Progenitor cell of endocrine pancreas (in vitro differentiated cells): ENCODE measurements around the gene TOGARAM1. TPM values are rescaled to one million over a fixed set of nuclear protein-coding genes. Genes with fewer than 3 reads are reported as not detected.

ENCODE experiments used
- DNase-seq: peaks from one replicate; pipeline ENCODE4 v3.0.0; 2021; ENCODE audit warnings: low spot score; ENCODE audit not compliant: unreplicated experiment
- H3K27ac Mint-ChIP-seq: 2 replicates; pipeline ENCODE4 v1.8.0; 2021; ENCODE audit warnings: mild to moderate bottlenecking, moderate library complexity, mixed read lengths
- H3K27me3 Mint-ChIP-seq: 2 replicates; pipeline ENCODE4 v1.8.0; 2021; ENCODE audit warnings: mixed read lengths
- H3K36me3 Mint-ChIP-seq: 2 replicates; pipeline ENCODE4 v1.8.0; 2022; ENCODE audit warnings: mixed read lengths; ENCODE audit not compliant: insufficient read depth
- H3K4me1 Mint-ChIP-seq: 2 replicates; pipeline ENCODE4 v1.8.0; 2021; ENCODE audit warnings: low read depth, mixed read lengths
- H3K4me3 Mint-ChIP-seq: 2 replicates; pipeline ENCODE4 v1.8.0; 2021; ENCODE audit warnings: low read depth, mild to moderate bottlenecking, moderate library complexity, mixed read lengths
- H3K9me3 Mint-ChIP-seq: 2 replicates; pipeline ENCODE4 v1.8.0; 2021; ENCODE audit warnings: low read depth, mixed read lengths
- CTCF ChIP-seq: fragments of 200-600 bp; sonication (generic); IDR thresholded peaks from one replicate; pipeline ENCODE4 v1.5.0; 2021; ENCODE audit warnings: antibody characterized with exemption, mild to moderate bottlenecking; ENCODE audit not compliant: unreplicated experiment
- total RNA-seq: library from RNA; stranded (reverse); gene quantifications from 2 replicates; pipeline ENCODE4 v1.2.1, GENCODE V29; 2021

The TOGARAM1 gene
- total RNA-seq, 1 donor from 2014 or later: 25.0 TPM

DNA sequence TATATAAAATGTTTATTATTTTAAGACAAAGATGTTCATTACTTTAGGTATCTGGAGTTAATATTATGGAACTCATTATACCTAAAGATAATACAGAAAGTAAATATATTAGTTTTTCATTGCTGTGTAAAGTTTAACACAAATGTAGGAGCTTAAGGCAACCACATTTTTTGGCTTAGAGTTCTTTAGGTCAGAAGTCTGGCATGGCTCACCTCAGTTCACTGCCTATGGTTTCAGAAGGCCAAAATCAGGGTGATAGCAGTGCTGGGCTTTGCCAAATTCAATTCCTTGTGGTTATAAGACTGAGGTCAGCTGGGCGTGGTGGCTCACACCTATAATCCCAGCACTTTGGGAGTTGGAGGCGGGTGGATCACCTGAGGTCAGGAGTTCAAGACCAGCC lies 86.4 kb downstream of the TOGARAM1 start:
- Mint-ChIP-seq H3K36me3 (peaks cover 14% of the 10 kb centered on the region), H3K4me3 (no peak overlapping the region), H3K27ac (peak overlapping the region; percentile 33), H3K9me3 (no peaks in the 10 kb centered on the region), H3K4me1 (no peaks in the 10 kb centered on the region), H3K27me3 (no peaks in the 10 kb centered on the region)
- no peak for TF ChIP-seq CTCF
- DNase-seq: no peak

DNA sequence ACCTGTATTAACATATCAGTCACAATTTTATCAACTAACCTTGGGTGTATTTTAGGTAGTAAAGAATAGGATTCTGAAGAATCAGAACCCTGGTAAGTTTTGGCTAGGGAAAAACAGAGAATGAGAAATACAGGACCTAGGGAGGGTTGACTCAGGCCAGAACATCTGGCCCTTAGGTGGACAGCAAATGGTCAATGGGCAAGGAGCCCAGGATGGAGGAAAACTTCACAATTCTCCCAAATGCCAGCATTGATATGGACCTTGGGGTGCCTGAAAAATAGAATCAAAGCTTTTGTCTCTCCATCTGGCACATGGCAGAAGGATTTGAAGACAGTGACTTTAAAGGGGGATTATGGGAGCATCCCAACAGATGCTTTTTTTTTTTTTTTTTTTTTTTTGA lies 89.2 kb downstream of the TOGARAM1 start:
- Mint-ChIP-seq H3K27me3 (no peaks in the 10 kb centered on the region), H3K27ac (no peak overlapping the region), H3K9me3 (peaks cover 5% of the 10 kb centered on the region), H3K4me1 (no peaks in the 10 kb centered on the region), H3K36me3 (peaks cover 26% of the 10 kb centered on the region), H3K4me3 (no peak overlapping the region)
- DNase-seq: no peak
- no peak for TF ChIP-seq CTCF

- H3K36me3 Mint-ChIP-seq: peaks cover 25% of the 10 kb centered on the region
- TF ChIP-seq CTCF: no peak
- no peaks in the 10 kb centered on the region for H3K27me3 Mint-ChIP-seq
- H3K9me3 Mint-ChIP-seq: peaks cover 11% of the 10 kb centered on the region
- DNase-seq: no peak
- no peak overlapping the region for H3K4me3 Mint-ChIP-seq
- H3K27ac Mint-ChIP-seq: no peak overlapping the region
- H3K4me1 Mint-ChIP-seq: no peaks in the 10 kb centered on the region
These were observed 89.9 kb downstream of the TOGARAM1 start for GRCh38 chr14:45051896-45052295.

GRCh38 chr14:45057349-45057748 lies 95.4 kb downstream of the TOGARAM1 start:
- H3K36me3 Mint-ChIP-seq: peaks cover 39% of the 10 kb centered on the region
- no peak for DNase-seq
- peaks cover 2% of the 10 kb centered on the region for H3K4me1 Mint-ChIP-seq
- peaks cover 23% of the 10 kb centered on the region for H3K9me3 Mint-ChIP-seq
- TF ChIP-seq CTCF: no peak
- H3K27ac Mint-ChIP-seq: no peak overlapping the region
- no peak overlapping the region for H3K4me3 Mint-ChIP-seq
- no peaks in the 10 kb centered on the region for H3K27me3 Mint-ChIP-seq

- H3K27me3 Mint-ChIP-seq: no peaks in the 10 kb centered on the region
These were observed 95.9 kb downstream of the TOGARAM1 start for GRCh38 chr14:45057881-45058364.

More at GRCh38 chr14:45057881-45058364, 95.9 kb downstream of the TOGARAM1 start:
- no peak overlapping the region for H3K4me3 Mint-ChIP-seq
- DNase-seq: no peak
- H3K27ac Mint-ChIP-seq: no peak overlapping the region
- no peak for TF ChIP-seq CTCF
- peaks cover 38% of the 10 kb centered on the region for H3K36me3 Mint-ChIP-seq
- H3K4me1 Mint-ChIP-seq: peaks cover 2% of the 10 kb centered on the region
- H3K9me3 Mint-ChIP-seq: peaks cover 23% of the 10 kb centered on the region
